Endothelial cell of umbilical vein (primary cell): Measurements from ENCODE around the gene LMLN. TPM values are rescaled to one million over a fixed set of nuclear protein-coding genes. Genes with fewer than 3 reads are reported as not detected.

ENCODE experiments used
- BruUV-seq: library from RNA; stranded (reverse); fragments of 400-500 nt; replicated peaks from 2 replicates; lab custom pipeline; 2021; lab: Mats Ljungman, UMichigan
- CTCF ChIA-PET: fragments of 300-600, 350-600 bp; sonication (Branson Sonifier 250); formaldehyde crosslinking; loops from one replicate; lab custom pipeline; 2021; ENCODE audit warnings: antibody characterized with exemption, inconsistent platforms; lab: Charles Lee
- POLR2A ChIA-PET: fragments of 300-600, 350-600 bp; sonication (Branson Sonifier 250); formaldehyde crosslinking; loops from one replicate; lab custom pipeline; 2021; ENCODE audit warnings: antibody characterized with exemption, inconsistent platforms; lab: Charles Lee
- DNase-seq: peaks from one replicate; pipeline ENCODE4 v3.0.0-alpha.2; 2011; ENCODE audit warnings: low read depth, low spot score
- FAIRE-seq: peaks from 2 replicates; lab custom pipeline; 2011; peaks lifted over from hg19 to GRCh38; lab: Jason Lieb, UNC
- H2AFZ ChIP-seq: 2 replicates; pipeline ENCODE4 v1.6.0; 2012; ENCODE audit warnings: low read depth, low read length, control low read depth, inconsistent platforms
- H3K27ac ChIP-seq: 2 replicates; pipeline ENCODE4 v1.5.1; 2011; ENCODE audit warnings: low read depth, mild to moderate bottlenecking, control low read depth, low read length, moderate library complexity; ENCODE audit not compliant: insufficient read depth
- H3K27me3 ChIP-seq, 2 experiments: 2 replicates each; pipeline versions ENCODE4 v1.6.0 to v1.6.1; 2011; ENCODE audit warnings: low read length in 2 of 2, mixed read lengths in 1 of 2; ENCODE audit not compliant: control insufficient read depth in 2 of 2, insufficient read depth in 2 of 2
- H3K36me3 ChIP-seq, 2 experiments: 2 replicates in 1 of 2; 3 replicates in 1 of 2; pipeline ENCODE4 v1.5.1; 2011; ENCODE audit warnings: low read length in 2 of 2, mild to moderate bottlenecking in 1 of 2, moderate library complexity in 1 of 2; ENCODE audit not compliant: control insufficient read depth in 2 of 2, insufficient read depth in 2 of 2; ENCODE audit errors: extremely low read depth in 1 of 2
- H3K4me1 ChIP-seq: 3 replicates; pipeline ENCODE4 v1.5.1; 2011; ENCODE audit warnings: mild to moderate bottlenecking, low read length; ENCODE audit not compliant: control insufficient read depth, insufficient read depth; ENCODE audit errors: extremely low read depth
- H3K4me2 ChIP-seq: 2 replicates; pipeline ENCODE4 v1.6.1; 2011; ENCODE audit warnings: low read length, control low read depth, mixed read lengths; ENCODE audit not compliant: insufficient read depth
- H3K4me3 ChIP-seq, 3 experiments: fragments of 200-600 bp in 1 of 3; sonication (generic), shearing (Covaris generic) in 1 of 3; replicated peaks in 1 of 3; 2 replicates each; pipeline ENCODE4 v1.5.1; 2011 to 2016; ENCODE audit warnings: control low read depth in 3 of 3, low read length in 3 of 3, mild to moderate bottlenecking in 2 of 3, inconsistent platforms in 1 of 3, low read depth in 1 of 3, moderate library complexity in 1 of 3; ENCODE audit not compliant: insufficient read depth in 1 of 3
- H3K79me2 ChIP-seq: 2 replicates; pipeline ENCODE4 v1.6.0; 2012; ENCODE audit warnings: low read length, inconsistent platforms; ENCODE audit not compliant: control insufficient read depth, insufficient read depth
- H3K9ac ChIP-seq: replicated peaks from 2 replicates; pipeline ENCODE3; 2011; ENCODE audit warnings: low read length, control low read depth; ENCODE audit not compliant: insufficient read depth; ENCODE audit errors: extremely low read depth
- H3K9me1 ChIP-seq: replicated peaks from 3 replicates; pipeline ENCODE4 v1.6.0; 2011; ENCODE audit warnings: mild to moderate bottlenecking, low read length; ENCODE audit not compliant: control insufficient read depth, insufficient read depth; ENCODE audit errors: extremely low read depth
- H3K9me3 ChIP-seq: replicated peaks from 2 replicates; pipeline ENCODE4 v1.5.1; 2012; ENCODE audit warnings: low read length, inconsistent platforms; ENCODE audit not compliant: control insufficient read depth, insufficient read depth
- H4K20me1 ChIP-seq: replicated peaks from 2 replicates; pipeline ENCODE3; 2011; ENCODE audit warnings: mild to moderate bottlenecking, low read length; ENCODE audit not compliant: control insufficient read depth, insufficient read depth; ENCODE audit errors: extremely low read depth
- JUN ChIP-seq: IDR thresholded peaks from 2 replicates; pipeline ENCODE4 v1.6.1; 2011; ENCODE audit warnings: borderline replicate concordance, low read depth; ENCODE audit not compliant: insufficient read length, insufficient read depth
- MYC ChIP-seq: IDR thresholded peaks from one replicate; pipeline ENCODE4 v1.6.1; 2011; ENCODE audit warnings: mild to moderate bottlenecking, low read depth, low read length
- POLR2AphosphoS5 ChIP-seq: IDR thresholded peaks from 2 replicates; pipeline ENCODE4 v1.6.1; 2012; ENCODE audit warnings: low read depth, mild to moderate bottlenecking, control low read depth, low read length, moderate library complexity; ENCODE audit not compliant: insufficient read depth
- dilution Hi-C: fragments of 300-500 bp; cut with MboI; formaldehyde crosslinking; loops from one replicate; pipeline ENCODE4 v1.15.0; 2019; ENCODE audit warnings: low sequenced_read_pairs; ENCODE audit not compliant: extremely low pct_ligation_motif_present
- intact Hi-C: fragments of 100-400 bp; cut with micrococcal nuclease; formaldehyde crosslinking; loops from one replicate; pipeline ENCODE4 v1.10.0; 2022
- polyA plus RNA-seq, 4 experiments: library from polyadenylated mRNA; depleted of rRNA in 3 of 4; stranded (reverse) in 3 of 4; unstranded in 1 of 4; fragments of >200 nt; gene quantifications; 2 replicates each; pipeline versions ENCODE4 v1.2.1 to v1.2.3, GENCODE V29; 2011 to 2012; ENCODE audit warnings: missing spikeins in 1 of 4
- total RNA-seq: library from RNA; stranded (reverse); gene quantifications from 2 replicates; pipeline ENCODE4 v1.2.3, GENCODE V29; 2021
- TF ChIP-seq, protein P1 (sequence below), 2 donors: IDR thresholded peaks; 1 replicate in 1 of 2; 2 replicates in 1 of 2; pipeline ENCODE4 v1.5.1; 2011; ENCODE audit warnings: low read length in 2 of 2, mild to moderate bottlenecking in 2 of 2, moderate library complexity in 2 of 2, control low read depth in 1 of 2, inconsistent platforms in 1 of 2, low read depth in 1 of 2; ENCODE audit not compliant: insufficient read depth in 1 of 2; ENCODE audit errors: extremely low read depth in 1 of 2

LMLN gene
- total and polyA plus RNA-seq, 2 donors (not counting 3 experiments of a cell fraction or from before 2014, with no cell fraction given), result 4.8 to 6.5 TPM

- no peaks in the 10 kb centered on the region for H3K4me1 ChIP-seq
- H3K36me3 ChIP-seq, result no peaks in the 10 kb centered on the region
- intact Hi-C loops (loop anchor here (1.0 kb wide), 1 partner anchor 37 kb away; no protein-coding TSS in a partner anchor), dilution Hi-C loops (no loop called here)
- FAIRE-seq (peak; percentile 86), DNase-seq (peak; percentile 62)
- no peaks in the 10 kb centered on the region for H3K79me2 ChIP-seq
- ChIA-PET CTCF (interaction anchor here (0.7 to 6.5 kb wide), 7 partner anchors 11 to 52 kb away, joined by 3 to 56 read pairs (median 4); no protein-coding TSS in a partner anchor), POLR2A (no interaction called here)
- no peaks in the 10 kb centered on the region for H3K9me1 ChIP-seq
- no peak overlapping the region for H3K4me3 ChIP-seq
- H3K9me3 ChIP-seq, result no peaks in the 10 kb centered on the region
- no TSS peak for BruUV-seq
- no peak overlapping the region for H3K27ac ChIP-seq
- H3K4me2 ChIP-seq, result no peak overlapping the region
- H3K27me3 ChIP-seq, result no peaks in the 10 kb centered on the region
- no peak overlapping the region for H2AFZ ChIP-seq
- no peaks in the 10 kb centered on the region for H4K20me1 ChIP-seq
- no peak overlapping the region for H3K9ac ChIP-seq
- TF ChIP-seq MYC (no peak), POLR2AphosphoS5 (no peak), JUN (no peak)
- TF ChIP-seq, protein P1, sequence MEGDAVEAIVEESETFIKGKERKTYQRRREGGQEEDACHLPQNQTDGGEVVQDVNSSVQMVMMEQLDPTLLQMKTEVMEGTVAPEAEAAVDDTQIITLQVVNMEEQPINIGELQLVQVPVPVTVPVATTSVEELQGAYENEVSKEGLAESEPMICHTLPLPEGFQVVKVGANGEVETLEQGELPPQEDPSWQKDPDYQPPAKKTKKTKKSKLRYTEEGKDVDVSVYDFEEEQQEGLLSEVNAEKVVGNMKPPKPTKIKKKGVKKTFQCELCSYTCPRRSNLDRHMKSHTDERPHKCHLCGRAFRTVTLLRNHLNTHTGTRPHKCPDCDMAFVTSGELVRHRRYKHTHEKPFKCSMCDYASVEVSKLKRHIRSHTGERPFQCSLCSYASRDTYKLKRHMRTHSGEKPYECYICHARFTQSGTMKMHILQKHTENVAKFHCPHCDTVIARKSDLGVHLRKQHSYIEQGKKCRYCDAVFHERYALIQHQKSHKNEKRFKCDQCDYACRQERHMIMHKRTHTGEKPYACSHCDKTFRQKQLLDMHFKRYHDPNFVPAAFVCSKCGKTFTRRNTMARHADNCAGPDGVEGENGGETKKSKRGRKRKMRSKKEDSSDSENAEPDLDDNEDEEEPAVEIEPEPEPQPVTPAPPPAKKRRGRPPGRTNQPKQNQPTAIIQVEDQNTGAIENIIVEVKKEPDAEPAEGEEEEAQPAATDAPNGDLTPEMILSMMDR (IDR thresholded peaks at IDR 0.05; ENCODE audit: extremely low read depth in 1 of 2, insufficient read depth in 1 of 2, low read depth in 1 of 2, low read length in 2 of 2), result peak; percentile 60 to 62
Observed at GRCh38 chr3:197942956-197943556, 17.0 kb upstream of the LMLN start.
